Spleen (tissue), 11 donors: Measurements from ENCODE around the gene BICRA. TPM values are rescaled to one million over a fixed set of nuclear protein-coding genes. Genes with fewer than 3 reads are reported as not detected.
"Not testable (repeated sequence)": the region's sequence is repeated elsewhere in the genome, so short reads cannot be mapped to it uniquely, and the experiment has no call there.

Experiments
- DNase-seq: peaks from one replicate; pipeline ENCODE4 v3.0.0-alpha.2; 2020
- H3K27ac ChIP-seq, 8 donors: fragments of 200-600 bp; sonication (generic) in 7 of 8; 1 replicate in 4 of 8; 2 replicates in 4 of 8; pipeline versions ENCODE4 v1.5.0 to v1.8.0; 2016 to 2021; ENCODE audit warnings: inconsistent platforms in 4 of 8, mild to moderate bottlenecking in 4 of 8, moderate library complexity in 1 of 8
- H3K27me3 ChIP-seq, 7 donors: fragments of 200-600 bp; sonication (generic) in 6 of 7; replicated peaks in 1 of 7; 1 replicate in 4 of 7; 2 replicates in 3 of 7; pipeline versions ENCODE4 v1.5.0 to v1.8.0; 2016 to 2021; ENCODE audit warnings: inconsistent platforms in 3 of 7, mild to moderate bottlenecking in 1 of 7
- H3K36me3 ChIP-seq, 6 donors: fragments of 200-600 bp; sonication (generic) in 5 of 6; 1 replicate in 4 of 6; 2 replicates in 2 of 6; pipeline versions ENCODE4 v1.5.0 to v1.8.0; 2016 to 2021; ENCODE audit warnings: inconsistent platforms in 2 of 6
- H3K4me1 ChIP-seq, 6 donors: fragments of 200-600 bp; sonication (generic) in 5 of 6; 1 replicate in 3 of 6; 2 replicates in 3 of 6; pipeline versions ENCODE4 v1.5.0 to v1.8.0; 2016 to 2021; ENCODE audit warnings: inconsistent platforms in 3 of 6
- H3K4me3 ChIP-seq, 8 donors: fragments of 200-600 bp; sonication (generic) in 7 of 8; 1 replicate in 4 of 8; 2 replicates in 4 of 8; pipeline versions ENCODE4 v1.5.0 to v1.8.0; 2016 to 2021; ENCODE audit warnings: inconsistent platforms in 4 of 8, mild to moderate bottlenecking in 4 of 8, moderate library complexity in 2 of 8
- H3K9me3 ChIP-seq, 8 donors: fragments of 200-600 bp; sonication (generic) in 7 of 8; 1 replicate in 4 of 8; 2 replicates in 4 of 8; pipeline versions ENCODE4 v1.5.0 to v1.8.0; 2016 to 2021; ENCODE audit warnings: inconsistent platforms in 4 of 8
- CTCF ChIP-seq, 11 experiments: fragments of 200-600 bp in 7 of 11; fragments of 450-650 bp in 4 of 11; sonication (generic) in 4 of 11; IDR thresholded peaks in 8 of 11; conservative IDR thresholded peaks in 3 of 11; 1 replicate in 7 of 11; 2 replicates in 4 of 11; pipeline versions ENCODE4 v1.4.0 to v1.8.0; 2016 to 2021; ENCODE audit warnings: antibody characterized with exemption in 11 of 11, inconsistent platforms in 4 of 11, mild to moderate bottlenecking in 1 of 11
- POLR2A ChIP-seq, 3 donors: fragments of 450-650 bp; IDR thresholded peaks; one replicate each; pipeline ENCODE4 v1.5.1; 2017; ENCODE audit warnings: antibody characterized with exemption in 3 of 3, mild to moderate bottlenecking in 1 of 3
- POLR2AphosphoS5 ChIP-seq, 3 donors: sonication (generic); formaldehyde crosslinking; IDR thresholded peaks; one replicate each; pipeline ENCODE4 v1.5.1; 2017; ENCODE audit warnings: antibody characterized with exemption in 3 of 3
- WGBS, 5 donors: extraction: QIAGEN DNeasy Blood & Tissue Kit in 3 of 5; methylation state at CpG; one replicate each; pipeline versions ENCODE4 v1.1.5 to v1.1.7; 2013 to 2018; 5-methylcytosine and 5-hydroxymethylcytosine counted together
- intact Hi-C: fragments of 100-400 bp; cut with DNase I; formaldehyde crosslinking; loops from one replicate; pipeline ENCODE4 v1.15.0; 2023; ENCODE audit warnings: low total_unique reads
- polyA plus RNA-seq, 3 donors: library from polyadenylated mRNA; stranded (reverse); fragments of 200-250 nt; gene quantifications; one replicate each; pipeline ENCODE4 v1.2.1, GENCODE V29; 2013
- total RNA-seq, 7 donors: library from RNA; depleted of rRNA in 3 of 7; stranded (reverse); fragments of >200 nt in 3 of 7; fragmentation: NEBNext Ultra II Directional in 4 of 7; extraction: Animal tissue kit (Norgen Biotek cat#: 25700) in 4 of 7; gene quantifications; one replicate each; pipeline versions ENCODE4 v1.1.0 to v1.2.1, GENCODE V29; 2016 to 2021
- donor health status: healthy with polysubstance abuse.
- donor health status: DM: no; HTN: no; CAD: no; lungs with moderate emphysema.
- donor health status: DM: no; HTN: no; CAD: no.
- donor health status: Bipolar disorder and iron deficiency.
- donor health status: healthy.
- donor health status: DM: no; HTN: no; CAD: no.
- donor health status: DM: yes; HTN: yes; CAD: no.

BICRA gene
- total and polyA plus RNA-seq, 10 donors: 2.2 to 21.8 (median 18.2) TPM

GRCh38 chr19:47740866-47741519 is 132.1 kb downstream of the BICRA start:
- Histone ChIP-seq H3K4me1 (peaks cover 9 to 38% (median 31%) of the 10 kb centered on the region in 6 donors), H3K36me3 (peaks cover 0 to 53% (median 5%) of the 10 kb centered on the region in 6 donors), H3K27ac (peak overlapping the region in 3 of 8 donors; percentile 85 to 97 (median 89)), H3K27me3 (no peaks in the 10 kb centered on the region), H3K9me3 (no peaks in the 10 kb centered on the region), H3K4me3 (no peak overlapping the region)
- intact Hi-C loops: no loop called here
- TF ChIP-seq POLR2A (IDR thresholded peaks at IDR 0.05) (no peak), POLR2AphosphoS5 (IDR thresholded peaks at IDR 0.05) (peak in 2 of 3 donors; percentile 29 to 53)
- WGBS, 5 donors: 86 to 93% (median 90%) methylated on average over 35 to 48 of the region's 48 CpGs
- peak; percentile 76 for DNase-seq

- TF ChIP-seq POLR2AphosphoS5 (IDR thresholded peaks at IDR 0.05) (no peak), CTCF (IDR thresholded peaks at IDR 0.05 in 8 of 11, conservative IDR thresholded peaks at IDR 0.05 in 3 of 11) (no peak), POLR2A (IDR thresholded peaks at IDR 0.05) (no peak)
- no peaks in the 10 kb centered on the region for H3K27me3 ChIP-seq
- DNase-seq: no peak
- no peaks in the 10 kb centered on the region for H3K9me3 ChIP-seq
- peaks cover 15 to 45% (median 38%) of the 10 kb centered on the region in 6 donors for H3K4me1 ChIP-seq
- H3K27ac ChIP-seq: peak overlapping the region in 7 of 8 donors; percentile 84 to 97 (median 86)
- H3K36me3 ChIP-seq: peaks cover 0 to 50% (median 5%) of the 10 kb centered on the region in 6 donors
- WGBS, 5 donors: 73 to 79% (median 74%) methylated on average over 13 to 15 of the region's 15 CpGs
- no peak overlapping the region for H3K4me3 ChIP-seq
- intact Hi-C loops: no loop called here
Measured at GRCh38 chr19:47741544-47742140, 132.7 kb downstream of the BICRA start.

- Histone ChIP-seq H3K36me3 (peaks cover 0 to 56% (median 10%) of the 10 kb centered on the region in 6 donors), H3K4me1 (peaks cover 19 to 55% (median 48%) of the 10 kb centered on the region in 6 donors), H3K9me3 (no peaks in the 10 kb centered on the region), H3K27me3 (no peaks in the 10 kb centered on the region), H3K27ac (peak overlapping the region; percentile 55 to 97 (median 86)), H3K4me3 (peak overlapping the region in 3 of 8 donors; percentile 46 to 72 (median 48))
- DNase-seq: no peak
- 52 to 79% (median 66%) methylated on average over 13 of the region's 13 CpGs for WGBS, 5 donors
- intact Hi-C loops: no loop called here
- no peak for TF ChIP-seq CTCF (IDR thresholded peaks at IDR 0.05 in 8 of 11, conservative IDR thresholded peaks at IDR 0.05 in 3 of 11)
- TF ChIP-seq POLR2AphosphoS5 (IDR thresholded peaks at IDR 0.05): no peak
- TF ChIP-seq POLR2A (IDR thresholded peaks at IDR 0.05): no peak
Measured at GRCh38 chr19:47742634-47743033, 133.7 kb downstream of the BICRA start.

- intact Hi-C loops: no loop called here
- Histone ChIP-seq H3K36me3 (peaks cover 5 to 57% (median 34%) of the 10 kb centered on the region in 6 donors), H3K4me3 (peak within 1 kb of the TSS; percentile 66 to 86 (median 72)), H3K9me3 (no peaks in the 10 kb centered on the region), H3K27ac (peak within 1 kb of the TSS; percentile 96 to 100 (median 97)), H3K4me1 (peaks cover 28 to 80% (median 70%) of the 10 kb centered on the region in 6 donors), H3K27me3 (no peaks in the 10 kb centered on the region)
- TF ChIP-seq CTCF (IDR thresholded peaks at IDR 0.05 in 8 of 11, conservative IDR thresholded peaks at IDR 0.05 in 3 of 11) (peak in 5 of 11 experiments; percentile 31 to 48 (median 34)), POLR2A (IDR thresholded peaks at IDR 0.05) (peak in 1 of 3 donors; percentile 62), POLR2AphosphoS5 (IDR thresholded peaks at IDR 0.05) (peak; percentile 95 to 98 (median 96))
- DNase-seq: peak; percentile 96
- 4 to 5% (median 5%) methylated on average over 53 of the region's 53 CpGs for WGBS, 5 donors
Measured at GRCh38 chr19:47745010-47745901, 136.3 kb downstream of the BICRA start, which contains the start of gene NOP53. Gene NOP53, plus strand, starts transcription at chr19:47745546. Its CDS starts 14 bp downstream, at chr19:47745560.

GRCh38 chr19:47746129-47746528 is 137.2 kb downstream of the BICRA start:
- H3K27me3 ChIP-seq, intact Hi-C loops, H3K9me3 ChIP-seq, DNase-seq: not testable (repeated sequence)
- Histone ChIP-seq H3K4me1 (peaks cover 28 to 80% (median 71%) of the 10 kb centered on the region in 6 donors), H3K4me3 (peak overlapping the region; percentile 66 to 86 (median 72)), H3K36me3 (peaks cover 10 to 57% (median 42%) of the 10 kb centered on the region in 6 donors), H3K27ac (peak overlapping the region in 5 of 8 donors; percentile 96 to 100 (median 97))
- 63 to 78% (median 73%) methylated on average over 17 of the region's 17 CpGs for WGBS, 5 donors
